ENCODE results near the gene CIRBP. TPM values are rescaled to one million over a fixed set of nuclear protein-coding genes. Genes with fewer than 3 reads are reported as not detected.

The CIRBP gene
- total RNA-seq, 1 experiment from 2014 or later: 331 TPM

DNA sequence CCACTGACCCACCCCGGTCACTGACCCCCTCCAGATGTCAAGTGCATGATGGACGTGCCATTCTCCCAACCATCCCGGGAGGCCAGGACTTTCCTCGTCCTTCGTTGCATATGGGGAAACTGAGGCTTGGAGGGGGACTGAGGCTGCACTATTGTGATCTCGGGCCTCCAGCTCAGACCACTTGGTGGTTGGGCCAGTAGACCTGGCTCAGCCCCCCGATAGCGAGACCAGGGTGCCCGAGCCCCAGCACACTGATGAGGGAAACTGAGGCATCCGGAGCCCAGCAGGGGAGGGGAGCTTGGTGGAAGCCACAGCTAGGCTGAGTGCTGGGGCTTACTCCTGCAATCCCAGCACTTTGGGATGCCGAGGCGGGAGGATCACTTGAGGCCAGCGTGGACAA is 26.9 kb downstream of the CIRBP start:
- DNase-seq: no peak
- Mint-ChIP-seq H3K27ac (ENCODE audit: unreplicated experiment) (no peak overlapping the region), H3K4me1 (ENCODE audit: low read depth, unreplicated experiment) (no peaks in the 10 kb centered on the region), H3K27me3 (ENCODE audit: insufficient read depth, unreplicated experiment) (no peaks in the 10 kb centered on the region), H3K9me3 (ENCODE audit: unreplicated experiment) (no peaks in the 10 kb centered on the region), H3K4me3 (ENCODE audit: unreplicated experiment) (no peak overlapping the region), H3K36me3 (ENCODE audit: insufficient read depth, unreplicated experiment) (peaks cover 6% of the 10 kb centered on the region)
- H3K36me3 ChIP-seq (ENCODE audit: control insufficient read depth, insufficient read depth, low read length): no peaks in the 10 kb centered on the region
- ChIA-PET CTCF (no interaction called here), POLR2A (no interaction called here)
- H3K4me3 ChIP-seq (ENCODE audit: low read depth, low read length): no peak overlapping the region
- BruUV-seq (replicated peaks): no TSS peak
- no peaks in the 10 kb centered on the region for H3K27me3 ChIP-seq (replicated peaks; ENCODE audit: control insufficient read depth, insufficient read depth, low read length)
- TF ChIP-seq, protein P1, sequence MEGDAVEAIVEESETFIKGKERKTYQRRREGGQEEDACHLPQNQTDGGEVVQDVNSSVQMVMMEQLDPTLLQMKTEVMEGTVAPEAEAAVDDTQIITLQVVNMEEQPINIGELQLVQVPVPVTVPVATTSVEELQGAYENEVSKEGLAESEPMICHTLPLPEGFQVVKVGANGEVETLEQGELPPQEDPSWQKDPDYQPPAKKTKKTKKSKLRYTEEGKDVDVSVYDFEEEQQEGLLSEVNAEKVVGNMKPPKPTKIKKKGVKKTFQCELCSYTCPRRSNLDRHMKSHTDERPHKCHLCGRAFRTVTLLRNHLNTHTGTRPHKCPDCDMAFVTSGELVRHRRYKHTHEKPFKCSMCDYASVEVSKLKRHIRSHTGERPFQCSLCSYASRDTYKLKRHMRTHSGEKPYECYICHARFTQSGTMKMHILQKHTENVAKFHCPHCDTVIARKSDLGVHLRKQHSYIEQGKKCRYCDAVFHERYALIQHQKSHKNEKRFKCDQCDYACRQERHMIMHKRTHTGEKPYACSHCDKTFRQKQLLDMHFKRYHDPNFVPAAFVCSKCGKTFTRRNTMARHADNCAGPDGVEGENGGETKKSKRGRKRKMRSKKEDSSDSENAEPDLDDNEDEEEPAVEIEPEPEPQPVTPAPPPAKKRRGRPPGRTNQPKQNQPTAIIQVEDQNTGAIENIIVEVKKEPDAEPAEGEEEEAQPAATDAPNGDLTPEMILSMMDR (IDR thresholded peaks at IDR 0.05; ENCODE audit: insufficient read depth in 1 of 2, low read depth in 1 of 2, low read length in 1 of 2, severe bottlenecking in 1 of 2, unreplicated experiment in 1 of 2): no peak
- intact Hi-C loops (cut with micrococcal nuclease; ENCODE audit: unreplicated experiment): loop anchor here (10.0 kb wide), 1 partner anchor 1249 kb away; no protein-coding TSS in a partner anchor
- peaks cover 13% of the 10 kb centered on the region for H3K4me1 ChIP-seq
- H3K9me3 ChIP-seq: no peaks in the 10 kb centered on the region

DNA sequence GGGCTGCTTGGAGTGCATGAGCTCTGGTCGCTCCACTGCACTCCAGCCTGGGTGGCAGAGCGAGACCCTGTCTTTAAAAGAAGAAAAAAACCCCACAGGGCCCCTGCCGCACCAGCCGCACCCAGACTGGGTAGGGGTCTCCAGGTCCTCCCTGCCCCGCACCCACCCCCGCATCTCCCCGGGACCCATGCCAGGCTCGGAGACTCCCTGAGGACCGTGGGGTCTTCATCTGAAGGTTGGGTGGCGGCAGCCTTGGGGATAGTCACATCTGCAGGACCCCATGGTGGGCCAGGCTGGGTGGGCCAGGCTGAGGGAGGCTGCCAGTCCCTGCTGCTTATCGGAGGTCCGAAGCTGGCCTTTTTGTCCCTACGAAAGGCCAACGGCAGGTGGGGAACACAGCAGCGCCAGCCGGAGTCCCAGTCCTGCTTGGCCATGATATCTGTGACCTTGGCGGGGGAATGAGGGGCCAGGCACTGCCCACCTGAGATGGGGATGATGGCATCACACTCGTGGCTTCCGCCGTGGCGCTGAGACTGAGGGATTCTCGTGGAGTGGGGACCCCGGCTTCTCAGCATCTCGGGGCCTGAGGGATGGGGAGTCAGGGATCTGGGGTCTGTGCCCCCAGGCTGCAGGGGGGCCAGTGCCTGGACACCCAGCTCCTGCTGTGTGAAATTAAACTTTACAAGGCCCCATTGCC is 27.6 kb downstream of the CIRBP start:
- Mint-ChIP-seq H3K27me3 (ENCODE audit: insufficient read depth, unreplicated experiment) (no peaks in the 10 kb centered on the region), H3K4me1 (ENCODE audit: low read depth, unreplicated experiment) (no peaks in the 10 kb centered on the region), H3K4me3 (ENCODE audit: unreplicated experiment) (no peak overlapping the region), H3K9me3 (ENCODE audit: unreplicated experiment) (no peaks in the 10 kb centered on the region), H3K36me3 (ENCODE audit: insufficient read depth, unreplicated experiment) (peaks cover 6% of the 10 kb centered on the region), H3K27ac (ENCODE audit: unreplicated experiment) (no peak overlapping the region)
- ChIA-PET POLR2A (no interaction called here), CTCF (no interaction called here)
- no peaks in the 10 kb centered on the region for H3K36me3 ChIP-seq (ENCODE audit: control insufficient read depth, insufficient read depth, low read length)
- intact Hi-C loops (cut with micrococcal nuclease; ENCODE audit: unreplicated experiment): loop anchor here (10.0 kb wide), 1 partner anchor 1248 kb away; no protein-coding TSS in a partner anchor
- BruUV-seq (replicated peaks): no TSS peak
- no peaks in the 10 kb centered on the region for H3K27me3 ChIP-seq (replicated peaks; ENCODE audit: control insufficient read depth, insufficient read depth, low read length)
- H3K4me3 ChIP-seq (ENCODE audit: low read depth, low read length): no peak overlapping the region
- no peak for DNase-seq
- H3K9me3 ChIP-seq: no peaks in the 10 kb centered on the region
- TF ChIP-seq, protein P1 (IDR thresholded peaks at IDR 0.05; ENCODE audit: insufficient read depth in 1 of 2, low read depth in 1 of 2, low read length in 1 of 2, severe bottlenecking in 1 of 2, unreplicated experiment in 1 of 2): no peak
- H3K4me1 ChIP-seq: peaks cover 7% of the 10 kb centered on the region

DNA sequence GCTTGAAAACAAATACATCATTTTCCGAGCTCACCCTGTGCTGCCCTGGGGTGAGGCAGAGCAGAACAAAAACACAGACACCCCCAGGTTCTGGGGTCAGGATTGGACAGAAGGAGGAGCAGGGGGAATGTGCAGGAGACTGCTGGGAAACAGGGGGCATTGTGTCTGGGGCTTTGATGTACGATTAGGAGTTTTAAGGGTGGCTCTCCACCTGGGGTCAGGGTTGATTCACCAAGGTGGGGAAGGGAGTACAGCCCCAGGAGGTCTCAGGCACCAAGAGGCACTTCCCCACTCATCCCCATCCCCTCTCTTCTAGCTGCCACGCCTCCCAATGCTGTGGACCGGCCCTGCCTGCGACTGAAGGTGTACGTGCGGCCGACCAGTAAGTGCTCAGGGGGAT is 29.1 kb downstream of the CIRBP start:
- H3K27me3 Mint-ChIP-seq (ENCODE audit: insufficient read depth, unreplicated experiment): no peaks in the 10 kb centered on the region

More for the DNA sequence above, 29.1 kb downstream of the CIRBP start:
- Mint-ChIP-seq H3K4me1 (ENCODE audit: low read depth, unreplicated experiment) (no peaks in the 10 kb centered on the region), H3K4me3 (ENCODE audit: unreplicated experiment) (no peak overlapping the region), H3K27ac (ENCODE audit: unreplicated experiment) (no peak overlapping the region), H3K36me3 (ENCODE audit: insufficient read depth, unreplicated experiment) (peaks cover 6% of the 10 kb centered on the region), H3K9me3 (ENCODE audit: unreplicated experiment) (no peaks in the 10 kb centered on the region)
- no peaks in the 10 kb centered on the region for H3K4me1 ChIP-seq
- TF ChIP-seq, protein P1 (IDR thresholded peaks at IDR 0.05; ENCODE audit: insufficient read depth in 1 of 2, low read depth in 1 of 2, low read length in 1 of 2, severe bottlenecking in 1 of 2, unreplicated experiment in 1 of 2): no peak
- ChIA-PET POLR2A (no interaction called here), CTCF (no interaction called here)
- intact Hi-C loops (cut with micrococcal nuclease; ENCODE audit: unreplicated experiment): loop anchor here (10.0 kb wide), 1 partner anchor 1247 kb away; no protein-coding TSS in a partner anchor
- H3K9me3 ChIP-seq: no peaks in the 10 kb centered on the region
- no peak overlapping the region for H3K4me3 ChIP-seq (ENCODE audit: low read depth, low read length)
- no TSS peak for BruUV-seq (replicated peaks)
- H3K27me3 ChIP-seq (replicated peaks; ENCODE audit: control insufficient read depth, insufficient read depth, low read length): no peaks in the 10 kb centered on the region
- no peak for DNase-seq
- H3K36me3 ChIP-seq (ENCODE audit: control insufficient read depth, insufficient read depth, low read length): no peaks in the 10 kb centered on the region
